GM10248 (cell line): ENCODE measurements around the gene ZNF709.
"Not testable (repeated sequence)": the region's sequence is repeated elsewhere in the genome, so short reads cannot be mapped to it uniquely, and the experiment has no call there.

Experiments
- CTCF ChIA-PET: fragments of 300-600 bp; sonication (Branson Sonifier 250); formaldehyde crosslinking; extraction: SDS; loops from one replicate; lab custom pipeline; 2021; ENCODE audit warnings: antibody characterized with exemption; lab: Yijun Ruan, JAX
- POLR2A ChIA-PET: fragments of 350-650 bp; sonication (Branson Sonifier 250); formaldehyde crosslinking; extraction: SDS; loops from one replicate; lab custom pipeline; 2020; ENCODE audit warnings: antibody characterized with exemption; lab: Yijun Ruan, JAX
- DNase-seq: peaks from one replicate; pipeline ENCODE4 v3.0.0; 2012; ENCODE audit errors: extremely low spot score
- TF ChIP-seq, protein P1 (sequence below): IDR thresholded peaks from 2 replicates; pipeline ENCODE4 v1.5.1; 2012; ENCODE audit warnings: mild to moderate bottlenecking, low read depth; ENCODE audit errors: extremely low read depth, missing control alignments, control extremely low read depth

The ZNF709 gene

DNA sequence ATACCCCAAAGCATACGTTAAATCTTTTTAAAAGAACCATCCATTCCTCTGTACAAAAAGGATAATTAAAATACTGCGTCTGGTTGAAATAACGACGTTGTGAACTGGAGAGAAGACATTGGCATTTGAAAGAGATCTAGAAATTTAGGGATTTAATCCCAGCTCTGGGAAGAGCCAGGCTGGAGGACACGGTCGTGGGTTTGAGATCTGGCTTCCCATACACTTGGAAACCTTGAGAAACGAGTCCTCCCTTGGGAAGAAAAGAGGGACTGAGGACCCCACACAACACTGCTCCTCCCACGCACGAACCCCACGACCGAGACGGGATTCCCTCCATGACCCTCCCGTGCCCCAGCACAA is 625 bp downstream of the ZNF709 start:
- ChIA-PET POLR2A (no interaction called here), CTCF (interaction anchor here (0.7 to 2.0 kb wide), 3 partner anchors 10 to 560 kb away, joined by 3 to 8 read pairs (median 5); no protein-coding TSS in a partner anchor)
- TF ChIP-seq, protein P1, sequence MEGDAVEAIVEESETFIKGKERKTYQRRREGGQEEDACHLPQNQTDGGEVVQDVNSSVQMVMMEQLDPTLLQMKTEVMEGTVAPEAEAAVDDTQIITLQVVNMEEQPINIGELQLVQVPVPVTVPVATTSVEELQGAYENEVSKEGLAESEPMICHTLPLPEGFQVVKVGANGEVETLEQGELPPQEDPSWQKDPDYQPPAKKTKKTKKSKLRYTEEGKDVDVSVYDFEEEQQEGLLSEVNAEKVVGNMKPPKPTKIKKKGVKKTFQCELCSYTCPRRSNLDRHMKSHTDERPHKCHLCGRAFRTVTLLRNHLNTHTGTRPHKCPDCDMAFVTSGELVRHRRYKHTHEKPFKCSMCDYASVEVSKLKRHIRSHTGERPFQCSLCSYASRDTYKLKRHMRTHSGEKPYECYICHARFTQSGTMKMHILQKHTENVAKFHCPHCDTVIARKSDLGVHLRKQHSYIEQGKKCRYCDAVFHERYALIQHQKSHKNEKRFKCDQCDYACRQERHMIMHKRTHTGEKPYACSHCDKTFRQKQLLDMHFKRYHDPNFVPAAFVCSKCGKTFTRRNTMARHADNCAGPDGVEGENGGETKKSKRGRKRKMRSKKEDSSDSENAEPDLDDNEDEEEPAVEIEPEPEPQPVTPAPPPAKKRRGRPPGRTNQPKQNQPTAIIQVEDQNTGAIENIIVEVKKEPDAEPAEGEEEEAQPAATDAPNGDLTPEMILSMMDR, result no peak
- no peak for DNase-seq

DNA sequence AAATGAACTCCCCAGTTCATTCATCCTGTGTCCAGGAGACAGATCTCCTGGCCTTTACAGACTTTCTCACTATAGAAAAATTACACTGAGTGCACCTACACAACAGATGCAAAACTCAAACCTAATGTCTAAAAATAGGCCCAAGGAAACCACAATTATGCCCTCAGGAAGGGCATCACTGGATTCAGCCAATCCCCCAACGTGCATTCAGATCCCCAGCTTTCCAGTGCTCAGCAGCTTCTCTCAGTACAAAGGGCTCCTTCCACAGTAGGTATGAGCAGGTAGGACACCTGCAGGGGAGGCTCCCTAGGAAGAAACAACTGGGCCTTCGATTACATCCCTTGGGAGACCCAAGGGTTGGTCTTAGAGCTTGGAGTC is 2.1 kb downstream of the ZNF709 start:
- TF ChIP-seq, protein P1, result no peak
- POLR2A ChIA-PET, result no interaction called here
- CTCF ChIA-PET, result interaction anchor here (0.7 to 1.5 kb wide), 5 partner anchors 13 to 685 kb away, joined by 3 to 6 read pairs (median 4); partner anchors contain the start of gene ZNF491
- no peak for DNase-seq

DNA sequence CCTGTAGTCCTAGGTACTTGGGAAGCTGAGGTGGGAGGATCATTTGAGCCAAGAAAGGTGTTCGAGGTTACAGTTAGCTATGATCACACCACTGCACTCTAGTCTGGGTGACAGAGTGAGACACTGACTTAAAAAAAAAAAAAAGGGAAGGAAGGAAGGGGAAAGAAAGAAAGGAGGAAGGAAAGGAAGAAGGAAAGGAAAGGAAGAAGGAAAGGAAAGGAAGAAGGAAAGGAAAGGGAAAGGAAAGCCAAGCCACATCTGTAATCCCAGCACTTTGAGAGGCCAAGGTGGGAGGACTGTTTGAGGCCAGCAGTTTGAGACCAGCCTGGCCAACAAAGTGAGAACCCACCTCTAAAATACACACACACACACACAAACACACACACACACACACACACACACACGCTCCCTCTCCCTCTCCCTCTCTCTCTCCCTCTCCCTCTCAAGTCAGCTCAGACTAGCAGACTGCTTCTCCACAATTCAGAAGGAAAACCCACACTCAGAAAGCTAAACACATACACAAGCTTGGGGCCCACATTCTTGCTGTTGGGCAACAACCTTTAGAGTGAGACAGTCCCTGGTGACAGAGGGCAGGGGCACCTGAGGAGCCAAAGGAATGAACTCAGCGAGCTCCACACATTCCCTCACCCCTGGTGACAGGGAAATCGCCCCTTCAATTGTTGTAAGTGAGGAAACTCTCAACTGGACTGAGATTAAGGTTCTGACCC is 2.7 kb downstream of the ZNF709 start:
- ChIA-PET CTCF (interaction anchor here (1.1 to 1.5 kb wide), 4 partner anchors 13 to 558 kb away, joined by 3 to 6 read pairs (median 4); no protein-coding TSS in a partner anchor), POLR2A (no interaction called here)
- DNase-seq, result no peak
- TF ChIP-seq, protein P1, result no peak

DNA sequence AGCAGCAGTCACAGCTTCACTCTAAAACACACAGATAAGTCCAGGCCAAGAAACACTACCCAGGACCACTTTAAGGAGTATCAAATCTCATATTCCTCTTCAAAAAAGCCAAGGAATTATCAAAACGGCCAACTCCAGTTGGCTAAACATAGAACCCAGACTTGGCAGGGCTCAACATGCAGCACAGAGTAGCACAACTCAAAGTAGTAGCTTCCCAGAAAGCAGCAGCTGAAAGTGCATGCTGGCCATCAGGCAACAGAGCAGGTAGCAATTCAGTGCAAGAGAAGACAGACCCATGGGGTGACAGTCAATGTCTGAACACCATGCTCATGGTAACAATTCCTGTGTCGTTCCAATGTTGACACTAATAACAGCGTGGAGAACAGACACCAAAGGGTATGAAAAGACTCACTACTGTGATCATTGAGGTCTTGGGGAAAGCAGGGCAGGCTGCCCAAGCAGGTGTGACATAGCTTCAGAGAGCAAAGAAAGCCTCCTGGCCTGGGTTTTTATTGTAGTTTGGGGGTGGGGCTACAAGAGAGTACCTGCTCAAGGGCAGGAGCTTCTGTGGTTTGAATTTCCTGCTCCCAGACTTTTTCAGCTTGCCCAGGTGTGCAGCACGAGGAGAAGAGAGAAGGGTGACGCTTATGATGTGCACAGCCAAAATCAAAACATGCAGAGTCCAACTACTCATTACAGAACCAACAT is 6.2 kb downstream of the ZNF709 start:
- ChIA-PET POLR2A (no interaction called here), CTCF (interaction anchor here (1.3 kb wide), 1 partner anchor 17 kb away, joined by 3 read pairs; no protein-coding TSS in a partner anchor)
- no peak for DNase-seq
- TF ChIP-seq, protein P1, result no peak

DNA sequence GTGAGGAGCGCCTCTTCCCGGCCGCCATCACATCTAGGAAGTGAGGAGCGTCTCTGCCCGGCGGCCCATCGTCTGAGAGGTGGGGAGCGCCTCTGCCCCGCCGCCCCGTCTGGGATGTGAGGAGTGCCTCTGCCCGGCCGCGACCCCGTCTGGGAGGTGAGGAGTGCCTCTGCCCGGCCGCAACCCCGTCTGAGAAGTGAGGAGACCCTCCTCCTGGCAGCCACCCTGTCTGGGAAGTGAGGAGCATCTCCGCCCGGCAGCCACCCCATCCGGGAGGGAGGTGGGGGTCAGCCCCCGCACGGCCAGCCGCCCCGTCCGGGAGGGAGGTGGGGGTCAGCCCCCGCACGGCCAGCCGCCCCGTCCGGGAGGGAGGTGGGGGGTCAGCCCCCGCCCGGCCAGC is 17.0 kb downstream of the ZNF709 start:
- POLR2A ChIA-PET, CTCF ChIA-PET, DNase-seq: not testable (repeated sequence)

DNA sequence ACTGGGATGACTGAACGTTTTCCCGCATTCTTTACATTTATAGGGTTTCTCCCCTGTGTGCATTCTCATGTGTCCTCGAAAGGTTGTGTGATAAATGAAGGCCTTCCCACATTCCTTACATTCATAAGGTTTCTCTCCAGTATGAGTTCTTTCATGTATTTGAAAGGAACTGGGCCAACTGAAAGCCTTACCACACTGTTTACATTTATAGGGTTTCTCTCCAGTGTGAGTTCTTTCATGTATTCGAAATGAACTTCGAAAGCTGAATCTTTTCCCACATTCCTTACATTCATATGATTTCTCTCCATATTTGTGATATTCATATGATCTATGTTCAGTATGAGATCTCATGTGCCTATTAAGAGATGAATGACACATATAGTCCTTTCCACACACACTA is 19.4 kb downstream of the ZNF709 start:
- POLR2A ChIA-PET, result no interaction called here
- TF ChIP-seq, protein P1, result no peak
- DNase-seq, result no peak
- CTCF ChIA-PET, result no interaction called here

DNA sequence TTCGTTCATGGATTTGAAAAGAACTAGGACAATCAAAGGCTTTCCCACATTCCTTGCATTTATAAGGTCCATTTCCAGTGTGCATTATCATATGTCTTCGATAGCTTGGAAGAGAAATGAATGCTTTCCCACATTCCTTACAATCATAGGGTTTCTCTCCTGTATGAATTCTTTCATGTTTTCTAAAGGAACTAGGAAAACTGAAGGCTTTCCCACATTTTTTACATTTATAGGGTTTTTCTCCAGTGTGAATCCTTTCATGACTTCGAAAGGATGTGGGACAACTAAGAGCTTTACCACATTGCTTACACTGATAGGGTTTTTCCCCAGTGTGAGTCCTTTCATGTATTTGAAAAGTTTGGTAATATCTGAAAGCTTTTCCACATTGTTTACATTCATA is 19.8 kb downstream of the ZNF709 start:
- ChIA-PET CTCF (no interaction called here), POLR2A (no interaction called here)
- no peak for DNase-seq
- TF ChIP-seq, protein P1, result no peak

DNA sequence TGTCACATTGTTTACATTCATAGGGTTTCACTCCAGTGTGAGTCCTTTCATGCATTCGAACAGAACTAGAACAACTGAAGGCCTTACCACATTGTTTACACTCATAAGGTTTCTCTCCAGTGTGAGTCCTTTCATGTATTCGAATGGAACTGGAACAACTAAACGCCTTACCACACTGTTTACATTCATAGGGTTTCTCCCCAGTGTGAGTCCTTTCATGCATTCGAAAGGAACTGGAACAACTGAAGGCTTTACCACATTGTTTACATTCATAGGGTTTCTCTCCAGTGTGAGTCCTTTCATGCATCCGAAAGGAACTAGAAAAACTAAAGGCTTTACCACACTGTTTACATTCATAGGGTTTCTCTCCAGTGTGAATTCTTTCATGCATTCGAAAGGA is 20.5 kb downstream of the ZNF709 start:
- CTCF ChIA-PET, result not testable (repeated sequence)

More for the DNA sequence above, 20.5 kb downstream of the ZNF709 start:
- POLR2A ChIA-PET, DNase-seq: not testable (repeated sequence)
